Forelimb muscle (tissue), 1 donor: ENCODE results near the gene ATRNL1. TPM values are rescaled to one million over a fixed set of nuclear protein-coding genes. Genes with fewer than 3 reads are reported as not detected.

ENCODE experiments used
- DNase-seq: peaks from one replicate; pipeline ENCODE4 v3.0.0-alpha.2; 2013; ENCODE audit warnings: low read depth
- polyA plus RNA-seq: library from polyadenylated mRNA; unstranded; fragments of 120-200 nt; gene quantifications from one replicate; pipeline ENCODE4 v1.2.1, GENCODE V29; 2013; ENCODE audit not compliant: insufficient read length

The ATRNL1 gene
- polyA plus RNA-seq, 1 donor, result 0.71 TPM

GRCh38 chr10:115945701-115946445, 852.7 kb downstream of the ATRNL1 start:
- no peak for DNase-seq

- DNase-seq, result no peak
These were observed 853.9 kb downstream of the ATRNL1 start for GRCh38 chr10:115947104-115947503.

GRCh38 chr10:115948465-115948864, 855.3 kb downstream of the ATRNL1 start:
- DNase-seq, result no peak

GRCh38 chr10:115949282-115949844, 856.2 kb downstream of the ATRNL1 start:
- DNase-seq, result no peak

GRCh38 chr10:115950320-115950719, 857.2 kb downstream of the ATRNL1 start:
- DNase-seq, result no peak

GRCh38 chr10:115951242-115951641, 858.1 kb downstream of the ATRNL1 start:
- no peak for DNase-seq

GRCh38 chr10:115953281-115953680, 860.1 kb downstream of the ATRNL1 start:
- no peak for DNase-seq

- DNase-seq, result no peak
These were observed 860.8 kb downstream of the ATRNL1 start for GRCh38 chr10:115953968-115954367.

GRCh38 chr10:115956225-115957011, 863.3 kb downstream of the ATRNL1 start:
- DNase-seq, result no peak

- no peak for DNase-seq
These were observed 863.8 kb downstream of the ATRNL1 start for GRCh38 chr10:115957012-115957399.

- DNase-seq, result no peak
These were observed 864.7 kb downstream of the ATRNL1 start for GRCh38 chr10:115957786-115958442.

- DNase-seq, result no peak
These were observed 870.7 kb downstream of the ATRNL1 start for GRCh38 chr10:115963848-115964247.

- no peak for DNase-seq
These were observed 871.7 kb downstream of the ATRNL1 start for GRCh38 chr10:115964827-115965226.

GRCh38 chr10:115965376-115965775, 872.2 kb downstream of the ATRNL1 start:
- DNase-seq, result no peak

- DNase-seq, result no peak
These were observed 875.1 kb downstream of the ATRNL1 start for GRCh38 chr10:115968236-115968635.

GRCh38 chr10:115969591-115969990, 876.4 kb downstream of the ATRNL1 start:
- DNase-seq, result no peak

GRCh38 chr10:115971921-115972320, 878.8 kb downstream of the ATRNL1 start:
- DNase-seq, result no peak

GRCh38 chr10:115972426-115972825, 879.3 kb downstream of the ATRNL1 start:
- DNase-seq, result no peak

GRCh38 chr10:115974351-115974750, 881.2 kb downstream of the ATRNL1 start:
- DNase-seq, result peak; percentile 13

GRCh38 chr10:115974816-115975430, 881.8 kb downstream of the ATRNL1 start:
- peak; percentile 13 for DNase-seq

- no peak for DNase-seq
These were observed 882.3 kb downstream of the ATRNL1 start for GRCh38 chr10:115975506-115975905.

- DNase-seq, result no peak
These were observed 883.2 kb downstream of the ATRNL1 start for GRCh38 chr10:115976342-115976741.
